Right atrium auricular region (tissue), 2 donors: ENCODE data around the gene APOA4. TPM values are rescaled to one million over a fixed set of nuclear protein-coding genes. Genes with fewer than 3 reads are reported as not detected.

Experiments used
- DNase-seq: peaks from one replicate; pipeline ENCODE4 v3.0.0-alpha.2; 2019; ENCODE audit warnings: low spot score
- H3K27ac ChIP-seq, 2 donors: fragments of 200-600 bp; sonication (generic); 1 replicate in 1 of 2; 2 replicates in 1 of 2; pipeline ENCODE4 v1.5.1; 2016 to 2019
- H3K27me3 ChIP-seq, 2 donors: fragments of 200-600 bp; sonication (generic); one replicate each; pipeline versions ENCODE4 v1.5.1 to v1.6.0; 2017 to 2019
- H3K36me3 ChIP-seq: fragments of 200-600 bp; sonication (generic); one replicate; pipeline ENCODE4 v1.5.1; 2016
- H3K4me1 ChIP-seq, 2 donors: fragments of 200-600 bp; sonication (generic); one replicate each; pipeline versions ENCODE4 v1.5.1 to v1.6.0; 2017 to 2019
- H3K4me3 ChIP-seq, 2 donors: fragments of 200-600 bp; sonication (generic); 1 replicate in 1 of 2; 2 replicates in 1 of 2; pipeline ENCODE4 v1.5.1; 2017 to 2019; ENCODE audit warnings: mild to moderate bottlenecking in 1 of 2, moderate library complexity in 1 of 2
- H3K9me3 ChIP-seq, 2 donors: fragments of 200-600 bp; sonication (generic); one replicate each; pipeline ENCODE4 v1.5.1; 2019
- CTCF ChIP-seq, 2 donors: fragments of 200-600 bp; sonication (generic); IDR thresholded peaks; one replicate each; pipeline ENCODE4 v1.5.1; 2019; ENCODE audit warnings: antibody characterized with exemption in 2 of 2
- total RNA-seq, 2 donors: library from RNA; depleted of rRNA; stranded (reverse); fragments of >200 nt; gene quantifications; one replicate each; pipeline ENCODE4 v1.1.0, GENCODE V29; 2016

APOA4 gene
- total RNA-seq, 2 donors from 2014 or later = not detected

GRCh38 chr11:116776522-116776984 lies 46.6 kb downstream of the APOA4 start:
- no peaks in the 10 kb centered on the region for H3K27me3 ChIP-seq
- no peak overlapping the region for H3K27ac ChIP-seq
- no peak for DNase-seq
- no peaks in the 10 kb centered on the region for H3K9me3 ChIP-seq
- no peak overlapping the region for H3K4me3 ChIP-seq
- peaks cover 19% of the 10 kb centered on the region for H3K36me3 ChIP-seq
- H3K4me1 ChIP-seq = peaks cover 0 to 17% of the 10 kb centered on the region in 2 donors
- no peak for TF ChIP-seq CTCF (IDR thresholded peaks at IDR 0.05)

GRCh38 chr11:116775975-116776374 lies 47.1 kb downstream of the APOA4 start:
- H3K27me3 ChIP-seq = no peaks in the 10 kb centered on the region
- H3K4me1 ChIP-seq = peaks cover 0 to 22% of the 10 kb centered on the region in 2 donors
- no peaks in the 10 kb centered on the region for H3K9me3 ChIP-seq
- H3K36me3 ChIP-seq = peaks cover 14% of the 10 kb centered on the region
- H3K27ac ChIP-seq = no peak overlapping the region
- H3K4me3 ChIP-seq = no peak overlapping the region
- TF ChIP-seq CTCF (IDR thresholded peaks at IDR 0.05) = no peak
- no peak for DNase-seq

GRCh38 chr11:116774661-116775060 lies 48.4 kb downstream of the APOA4 start:
- Histone ChIP-seq H3K4me3 (no peak overlapping the region), H3K27ac (no peak overlapping the region), H3K9me3 (no peaks in the 10 kb centered on the region), H3K36me3 (peaks cover 15% of the 10 kb centered on the region), H3K4me1 (peaks cover 0 to 27% of the 10 kb centered on the region in 2 donors), H3K27me3 (no peaks in the 10 kb centered on the region)
- no peak for DNase-seq
- no peak for TF ChIP-seq CTCF (IDR thresholded peaks at IDR 0.05)

- Histone ChIP-seq H3K4me3 (peak overlapping the region; percentile 64 to 94), H3K36me3 (peaks cover 16% of the 10 kb centered on the region), H3K27ac (peak overlapping the region; percentile 90 to 97), H3K27me3 (no peaks in the 10 kb centered on the region), H3K9me3 (no peaks in the 10 kb centered on the region), H3K4me1 (peaks cover 0 to 27% of the 10 kb centered on the region in 2 donors)
- DNase-seq = peak; percentile 59
- TF ChIP-seq CTCF (IDR thresholded peaks at IDR 0.05) = peak in 1 of 2 donors; percentile 4
Measured at GRCh38 chr11:116773203-116774097, 49.7 kb downstream of the APOA4 start.

- Histone ChIP-seq H3K27ac (peak within 1 kb of the TSS; percentile 90 to 97), H3K9me3 (no peaks in the 10 kb centered on the region), H3K4me1 (peaks cover 0 to 27% of the 10 kb centered on the region in 2 donors), H3K27me3 (no peaks in the 10 kb centered on the region), H3K36me3 (peaks cover 9% of the 10 kb centered on the region), H3K4me3 (peak within 1 kb of the TSS; percentile 64 to 94)
- peak; percentile 81 for DNase-seq
- TF ChIP-seq CTCF (IDR thresholded peaks at IDR 0.05) = peak in 1 of 2 donors; percentile 39
Measured at GRCh38 chr11:116772443-116773202, 50.5 kb downstream of the APOA4 start, which contains the start of gene BUD13. Gene BUD13, minus strand, starts transcription at chr11:116772987. Its CDS starts 23 bp downstream, at chr11:116772964.
